Inflammatory macrophage treated with lipopolysaccharide for 1 hour (primary cell): ENCODE measurements around the gene CARMIL3.
"Not testable (repeated sequence)": the region's sequence is repeated elsewhere in the genome, so short reads cannot be mapped to it uniquely, and the experiment has no call there.

ENCODE experiments used
- DNase-seq, 2 donors: peaks; one replicate each; pipeline ENCODE4 v3.0.0-alpha.2; 2020 to 2022

CARMIL3 gene

DNA sequence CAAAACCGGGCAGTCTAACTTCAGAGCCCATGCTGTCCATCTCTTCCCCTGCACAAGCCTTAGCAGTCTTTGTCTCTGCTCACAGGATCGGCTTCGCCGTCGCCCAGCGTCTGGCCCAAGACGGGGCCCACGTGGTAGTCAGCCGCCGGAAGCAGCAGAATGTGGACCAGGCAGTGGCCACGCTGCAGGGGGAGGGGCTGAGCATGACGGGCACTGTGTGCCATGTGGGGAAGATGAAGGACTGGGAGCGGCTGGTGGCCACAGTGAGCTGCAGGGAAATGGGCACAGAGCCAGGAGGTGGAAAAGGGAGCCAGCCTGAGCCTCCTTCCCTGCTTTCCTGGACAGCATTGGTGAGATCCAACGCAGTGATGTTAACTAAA is 14.2 kb upstream of the CARMIL3 start:
- DNase-seq: no peak

DNA sequence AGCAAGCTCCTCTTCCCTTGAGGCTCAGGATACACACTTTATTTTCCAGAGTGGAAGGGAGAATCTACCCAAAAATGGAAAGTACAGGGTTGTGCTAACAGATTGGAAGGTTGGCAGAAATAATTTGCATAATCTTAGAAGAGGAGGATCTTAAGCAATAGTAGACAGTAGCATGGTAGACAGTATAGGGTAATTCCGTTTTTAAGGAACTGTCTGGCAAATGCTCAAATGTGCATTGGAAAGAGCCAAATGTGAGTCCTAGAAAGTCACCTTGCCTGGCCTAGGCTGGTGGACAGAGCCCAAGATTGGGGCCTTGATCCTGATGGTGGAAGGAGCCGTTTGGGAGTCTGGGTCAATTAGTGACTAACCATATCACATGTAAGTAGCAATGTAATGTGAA is 13.1 kb upstream of the CARMIL3 start:
- DNase-seq: peak; percentile 83 to 90

DNA sequence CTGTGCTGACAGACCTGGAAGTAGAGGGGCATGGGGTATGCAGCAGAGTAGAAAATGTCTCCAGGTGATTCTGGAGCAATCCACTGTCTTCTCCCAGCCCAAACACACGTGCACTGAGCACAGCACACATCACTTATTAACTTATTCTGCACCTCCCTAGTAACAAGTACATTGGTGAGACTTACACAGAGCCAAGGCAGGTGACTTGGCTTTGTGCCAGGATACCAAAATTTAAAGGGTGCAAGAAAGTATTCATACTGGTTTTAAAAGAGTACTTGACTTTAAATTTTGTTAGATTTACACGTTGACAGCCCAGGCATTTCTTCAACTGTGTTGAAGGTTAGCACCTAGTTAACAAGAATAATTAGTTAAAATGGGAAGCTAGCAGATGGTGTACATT is 11.1 kb upstream of the CARMIL3 start:
- DNase-seq: no peak

DNA sequence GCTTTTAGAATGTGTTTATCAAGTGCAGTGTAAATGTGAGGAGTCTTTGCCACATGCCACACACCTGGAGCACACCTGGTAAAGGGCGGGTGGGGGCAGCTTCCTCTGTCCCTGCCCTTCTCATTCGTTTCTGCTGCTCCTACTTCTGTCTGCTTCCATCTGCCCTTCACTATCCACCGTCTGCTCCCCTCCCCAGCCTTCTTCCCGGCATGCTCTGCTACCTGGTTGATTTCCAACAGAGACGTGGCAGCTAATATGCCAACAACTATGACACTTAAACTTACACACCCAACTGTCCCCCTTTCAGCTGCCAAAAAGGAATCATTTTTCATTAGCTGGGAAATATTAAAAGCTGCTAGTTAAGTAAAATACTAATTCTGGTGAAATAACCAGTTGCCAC is 9.1 kb upstream of the CARMIL3 start:
- no peak for DNase-seq

DNA sequence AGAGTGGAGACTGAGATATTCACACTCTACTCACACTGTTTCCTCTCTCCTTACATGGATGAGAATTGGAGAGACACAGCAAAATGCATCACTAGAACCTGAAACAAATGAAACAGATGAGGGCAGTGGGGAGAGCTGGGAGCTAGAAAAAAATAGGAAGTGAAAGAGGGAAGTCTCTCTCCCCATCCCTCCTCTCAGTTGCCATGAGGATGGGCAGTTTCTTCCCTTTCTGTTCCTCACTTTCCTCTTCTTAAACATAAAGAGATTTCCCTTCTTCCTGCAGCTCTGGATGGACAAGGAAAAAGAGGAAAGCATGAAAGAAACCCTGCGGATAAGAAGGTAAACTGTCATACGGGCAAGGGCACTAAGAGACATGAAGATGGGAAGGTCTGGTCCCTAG is 2.8 kb upstream of the CARMIL3 start:
- peak; percentile 34 to 41 for DNase-seq

DNA sequence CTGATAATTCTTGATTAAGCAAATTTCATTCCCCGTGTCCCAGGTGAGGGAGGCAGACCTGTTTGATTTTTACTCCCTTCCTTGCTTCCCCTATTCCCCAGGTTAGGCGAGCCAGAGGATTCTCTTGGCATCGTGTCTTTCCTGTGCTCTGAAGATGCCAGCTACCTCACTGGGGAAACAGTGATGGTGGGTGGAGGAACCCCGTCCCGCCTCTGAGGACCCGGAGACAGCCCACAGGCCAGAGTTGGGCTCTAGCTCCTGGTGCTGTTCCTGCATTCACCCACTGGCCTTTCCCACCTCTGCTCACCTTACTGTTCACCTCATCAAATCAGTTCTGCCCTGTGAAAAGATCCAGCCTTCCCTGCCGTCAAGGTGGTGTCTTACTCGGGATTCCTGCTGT is 1.1 kb upstream of the CARMIL3 start:
- not testable (repeated sequence) for DNase-seq

DNA sequence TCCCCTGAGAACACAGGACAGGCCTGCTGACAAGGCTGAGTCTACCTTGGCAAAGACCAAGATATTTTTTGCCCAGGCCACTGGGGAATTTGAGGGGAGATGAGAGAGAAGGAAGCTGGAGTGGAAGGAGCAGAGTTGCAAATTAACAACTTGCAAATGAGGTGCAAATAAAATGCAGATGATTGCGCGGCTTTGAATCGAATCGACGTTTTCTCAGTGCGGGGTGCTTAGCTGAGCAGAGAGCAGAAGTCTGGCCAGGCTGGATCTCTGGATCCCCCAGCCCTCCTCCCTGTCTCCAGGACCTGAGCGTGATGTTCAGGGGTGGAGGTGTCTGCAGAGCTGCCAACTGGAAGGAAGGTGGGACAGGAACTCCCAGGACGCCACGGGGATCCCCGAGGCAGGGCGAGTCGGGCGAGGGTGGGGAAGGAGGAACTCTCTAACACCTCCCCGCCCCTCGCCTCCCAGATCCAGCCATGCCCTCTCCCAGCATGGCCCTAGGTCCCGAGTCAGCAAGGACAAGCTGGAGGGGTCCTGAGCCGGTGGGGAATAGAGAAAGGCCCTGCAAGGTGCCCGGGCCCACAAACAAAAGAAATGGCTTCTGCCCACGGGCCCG is 527 bp upstream of the CARMIL3 start:
- DNase-seq: peak; percentile 37 to 59

DNA sequence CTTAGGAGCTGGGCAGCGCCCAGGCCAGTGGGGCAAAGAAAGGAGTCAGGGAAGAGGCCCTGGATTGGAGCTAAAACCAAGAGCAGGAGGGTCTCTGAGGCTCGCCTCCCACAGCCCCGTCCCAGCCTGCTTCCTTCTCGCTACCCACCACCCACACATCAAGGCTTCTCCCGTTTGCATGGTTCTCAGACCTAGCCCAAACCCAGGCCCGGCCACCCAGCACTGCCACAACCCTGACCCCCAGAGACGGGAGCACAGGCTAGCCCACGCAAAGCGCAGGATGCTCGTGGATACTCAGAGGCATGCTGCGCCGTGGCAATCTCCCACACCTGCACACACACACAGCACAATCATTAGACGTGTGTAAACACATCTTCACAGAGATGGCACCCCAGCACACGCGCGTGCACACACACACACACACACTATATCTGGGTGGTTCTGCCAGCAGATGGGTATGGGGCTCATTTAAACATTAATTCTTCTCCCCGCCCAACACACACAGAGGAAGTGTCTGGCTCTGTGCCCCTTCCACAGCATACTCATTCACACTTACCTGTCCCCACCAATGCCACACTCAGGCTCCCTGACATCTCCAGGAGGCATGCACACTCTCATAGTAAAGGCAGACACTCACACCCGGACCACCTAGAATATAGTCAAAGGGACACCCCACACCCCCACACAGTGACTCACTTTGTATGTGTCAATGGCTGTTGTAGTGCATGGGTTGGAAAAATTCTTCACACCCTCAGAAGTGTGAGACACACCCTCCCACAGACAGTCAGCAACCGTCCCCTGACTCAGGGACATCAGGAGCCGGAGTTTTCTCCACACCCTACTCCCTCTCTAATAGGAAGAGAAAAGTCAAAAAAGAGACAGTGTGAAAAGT is 1.1 kb downstream of the CARMIL3 start:
- peak; percentile 85 to 97 for DNase-seq

DNA sequence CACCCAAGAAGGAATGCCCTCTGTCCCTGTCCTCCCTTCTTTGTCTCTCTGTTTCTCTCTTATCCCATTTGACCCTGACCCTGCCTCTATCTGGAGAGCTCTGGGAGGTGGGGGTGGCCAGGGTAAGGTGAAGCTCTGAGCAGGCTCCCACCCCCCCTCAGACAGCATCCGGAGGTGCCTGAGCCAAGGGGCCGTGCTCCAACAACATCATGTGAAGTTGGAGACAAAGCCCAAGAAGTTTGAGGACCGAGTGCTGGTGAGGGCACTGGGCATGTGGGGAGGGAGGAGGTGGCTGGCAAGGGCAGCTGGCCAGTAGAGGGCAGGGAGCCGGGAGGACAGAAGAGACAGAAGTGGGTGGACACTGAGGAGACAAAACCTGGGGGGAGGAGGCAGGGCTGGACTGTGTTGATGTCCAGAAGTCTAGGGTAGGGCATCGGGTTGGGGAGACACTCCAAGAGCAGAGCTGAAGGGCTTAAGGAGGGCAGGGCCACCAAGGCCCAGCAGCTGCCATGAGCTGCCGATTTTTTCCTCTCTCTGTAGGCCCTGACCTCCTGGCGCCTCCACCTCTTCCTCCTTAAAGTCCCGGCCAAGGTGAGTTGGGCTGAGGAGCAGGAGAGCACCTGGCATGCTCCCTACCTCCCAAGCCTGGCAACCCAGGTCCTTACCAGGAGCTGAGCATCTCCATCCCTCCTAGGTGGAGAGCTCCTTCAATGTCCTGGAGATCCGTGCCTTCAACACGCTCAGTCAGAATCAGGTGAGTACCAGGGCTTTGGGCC is 1.9 kb downstream of the CARMIL3 start:
- DNase-seq: no peak

DNA sequence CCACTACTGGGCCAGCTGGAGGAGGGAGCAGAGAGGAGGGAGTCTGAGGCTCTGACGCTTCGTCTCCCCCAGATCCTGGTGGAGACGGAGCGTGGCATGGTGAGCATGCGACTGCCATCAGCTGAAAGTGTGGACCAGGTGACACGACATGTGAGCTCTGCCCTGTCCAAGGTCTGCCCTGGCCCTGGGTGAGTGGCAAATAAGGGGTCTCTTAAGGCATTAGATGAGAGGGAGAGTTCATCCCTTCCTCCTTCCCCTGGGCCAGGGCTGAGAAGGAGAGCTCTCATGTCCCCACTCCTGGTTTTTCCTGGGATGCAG is 2.5 kb downstream of the CARMIL3 start:
- no peak for DNase-seq

DNA sequence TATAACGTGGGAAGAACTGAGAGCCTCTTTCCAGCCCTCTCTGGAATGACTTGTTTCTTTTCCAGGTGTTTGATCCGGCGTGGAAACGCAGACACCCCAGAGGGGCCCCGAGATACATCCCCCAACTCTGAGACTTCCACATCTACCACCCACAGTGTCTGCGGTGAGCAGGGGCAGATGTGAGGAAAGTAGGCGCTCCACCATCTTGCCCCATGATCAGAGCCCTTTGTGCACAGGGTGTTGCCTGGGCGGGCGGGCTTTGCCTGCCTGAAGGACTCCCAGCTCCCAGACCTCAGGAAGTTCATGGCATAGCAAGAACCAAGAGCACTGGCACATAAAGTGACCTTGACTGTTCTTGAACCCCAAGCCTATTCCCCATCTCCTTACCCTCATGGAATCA is 2.8 kb downstream of the CARMIL3 start:
- DNase-seq: no peak

DNA sequence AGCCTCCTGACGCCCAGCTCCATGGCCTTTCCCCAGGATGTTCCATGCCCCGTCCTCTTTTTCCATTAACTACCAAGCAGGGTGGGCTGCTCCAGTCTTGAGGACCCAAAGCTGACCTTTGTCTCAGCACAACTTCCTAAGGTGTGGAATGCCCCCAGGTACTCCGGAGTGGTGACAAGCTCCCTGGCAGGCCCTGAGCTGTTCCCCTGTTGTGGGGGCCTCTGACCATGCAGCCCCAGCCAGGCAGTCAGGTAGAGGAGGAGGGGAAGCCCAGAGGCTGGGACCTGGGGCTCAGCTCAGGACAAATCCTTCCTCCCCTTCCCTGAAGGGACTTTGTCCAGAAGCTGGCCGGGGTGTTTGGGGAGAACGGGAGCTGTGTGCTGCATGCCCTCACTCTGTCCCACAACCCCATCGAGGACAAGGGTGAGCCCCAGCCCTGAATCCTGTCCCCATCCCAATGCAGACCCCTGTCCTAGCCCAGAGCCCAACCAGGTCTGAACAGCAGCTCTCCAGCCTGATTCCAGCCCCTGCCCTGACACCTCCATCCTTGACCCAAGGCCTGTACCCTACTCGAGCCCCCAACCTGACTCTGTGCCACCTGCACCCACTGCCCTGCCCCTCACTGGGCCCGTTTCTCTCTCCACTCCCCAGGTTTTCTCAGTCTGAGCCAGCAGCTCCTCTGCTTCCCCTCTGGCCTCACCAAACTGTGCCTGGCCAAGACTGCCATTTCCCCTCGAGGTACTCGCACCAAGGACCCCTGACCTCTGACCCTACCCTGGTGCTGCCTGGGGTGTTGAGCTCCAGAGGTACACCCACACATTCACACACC is 4.4 kb downstream of the CARMIL3 start:
- no peak for DNase-seq

DNA sequence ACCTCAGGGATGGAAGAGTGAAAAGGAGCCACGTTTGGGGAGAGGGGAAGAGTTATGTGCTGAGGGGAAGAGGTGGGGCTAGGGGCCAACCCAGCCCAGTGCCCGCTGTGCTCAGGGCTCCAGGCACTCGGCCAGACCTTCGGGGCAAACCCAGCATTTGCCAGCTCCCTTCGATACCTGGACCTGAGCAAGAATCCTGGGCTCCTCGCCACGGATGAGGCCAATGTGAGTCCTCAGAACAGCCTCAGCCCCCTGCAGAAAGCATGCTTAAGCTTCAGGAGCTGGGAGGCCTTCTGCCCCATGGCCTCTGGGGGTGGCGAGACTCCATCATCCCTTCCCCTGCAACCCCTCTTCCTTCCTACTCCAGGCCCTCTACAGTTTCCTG is 5.0 kb downstream of the CARMIL3 start:
- DNase-seq: no peak

DNA sequence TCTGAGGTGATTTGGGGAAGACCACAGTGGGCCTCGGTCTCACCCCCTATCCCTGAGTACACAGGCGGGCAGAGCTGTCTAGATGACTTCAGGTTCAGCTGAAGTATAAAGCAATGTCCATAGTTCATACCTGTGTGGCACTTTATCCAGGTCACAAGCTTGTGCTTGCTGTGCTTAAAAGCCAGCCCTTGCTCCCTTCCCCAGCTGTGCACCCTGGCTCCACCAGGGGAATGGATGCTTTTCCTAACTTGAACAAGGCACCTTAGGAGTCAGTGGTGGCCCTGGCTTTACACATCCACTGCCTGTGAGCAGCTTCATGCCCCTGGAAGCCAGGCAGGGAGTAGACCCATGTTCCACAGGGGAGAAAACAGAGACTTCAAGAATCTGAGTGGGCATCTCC is 5.5 kb downstream of the CARMIL3 start:
- DNase-seq: no peak

DNA sequence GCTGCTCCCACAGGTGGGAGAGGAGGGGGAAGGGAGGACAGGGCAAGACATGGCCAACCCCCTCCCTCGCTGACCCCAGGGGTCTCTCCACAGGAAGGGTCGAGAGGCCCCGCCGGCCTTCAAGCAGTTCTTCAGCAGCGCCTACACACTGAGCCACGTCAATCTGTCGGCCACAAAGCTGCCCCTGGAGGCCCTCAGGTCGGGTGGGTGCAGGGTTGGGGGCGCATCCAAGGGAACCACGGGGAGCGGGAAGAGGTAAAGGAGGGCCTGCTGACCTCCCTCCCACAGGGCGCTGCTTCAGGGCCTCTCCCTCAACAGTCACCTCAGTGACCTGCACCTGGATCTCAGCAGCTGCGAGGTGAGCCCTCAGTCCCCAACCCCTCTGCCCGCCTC is 6.1 kb downstream of the CARMIL3 start:
- DNase-seq: no peak

DNA sequence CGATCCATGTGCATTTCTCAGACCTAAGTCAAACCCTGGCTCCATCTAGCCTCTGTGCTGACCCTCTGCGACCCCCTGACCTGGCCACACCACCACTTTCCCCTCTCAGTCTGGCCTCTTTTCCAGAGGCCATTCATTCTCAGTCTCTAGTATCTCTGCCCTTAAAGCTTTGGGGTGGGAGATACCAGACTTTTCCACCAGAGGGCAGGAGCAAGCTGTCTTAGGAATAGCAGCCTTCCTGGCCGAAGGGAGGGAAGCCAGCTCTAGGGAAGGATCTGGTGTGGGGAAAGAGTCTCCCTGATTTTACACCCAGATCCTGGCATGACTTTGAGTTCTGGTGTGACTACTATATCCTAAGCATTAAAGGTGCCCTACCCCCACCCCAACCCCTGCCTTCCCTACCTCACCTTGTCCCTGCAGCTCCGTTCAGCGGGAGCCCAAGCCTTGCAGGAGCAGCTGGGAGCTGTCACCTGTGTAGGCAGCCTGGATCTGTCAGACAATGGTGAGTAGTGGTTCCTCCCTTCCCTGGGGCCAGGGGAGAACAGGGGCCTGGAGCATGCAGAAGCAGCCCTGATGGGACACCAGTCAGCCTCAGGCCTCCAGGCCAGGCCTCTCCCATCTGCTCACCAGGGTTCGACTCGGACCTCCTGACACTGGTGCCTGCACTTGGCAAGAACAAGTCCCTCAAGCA is 6.6 kb downstream of the CARMIL3 start:
- DNase-seq: peak in 1 of 2 donors; percentile 97

DNA sequence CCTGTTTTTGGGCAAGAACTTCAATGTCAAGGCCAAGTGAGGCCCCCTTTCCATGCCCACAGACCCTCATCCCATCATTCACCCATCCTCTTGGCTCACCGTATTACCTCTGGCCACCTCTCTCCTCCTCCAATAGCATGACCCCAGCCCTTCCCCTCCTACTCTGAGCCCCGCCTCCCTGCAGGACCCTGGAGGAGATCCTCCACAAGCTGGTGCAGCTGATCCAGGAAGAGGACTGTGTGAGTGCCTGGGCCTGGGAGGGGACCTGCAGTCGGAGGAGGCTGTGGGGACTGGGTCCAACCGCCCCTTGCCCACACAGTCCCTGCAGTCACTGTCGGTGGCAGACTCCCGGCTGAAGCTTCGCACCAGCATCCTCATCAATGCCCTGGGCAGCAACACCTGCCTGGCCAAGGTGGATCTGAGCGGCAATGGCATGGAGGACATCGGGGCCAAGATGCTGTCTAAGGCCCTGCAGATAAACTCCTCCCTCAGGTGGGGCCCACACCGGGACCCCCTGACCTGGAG is 7.2 kb downstream of the CARMIL3 start:
- DNase-seq: no peak

DNA sequence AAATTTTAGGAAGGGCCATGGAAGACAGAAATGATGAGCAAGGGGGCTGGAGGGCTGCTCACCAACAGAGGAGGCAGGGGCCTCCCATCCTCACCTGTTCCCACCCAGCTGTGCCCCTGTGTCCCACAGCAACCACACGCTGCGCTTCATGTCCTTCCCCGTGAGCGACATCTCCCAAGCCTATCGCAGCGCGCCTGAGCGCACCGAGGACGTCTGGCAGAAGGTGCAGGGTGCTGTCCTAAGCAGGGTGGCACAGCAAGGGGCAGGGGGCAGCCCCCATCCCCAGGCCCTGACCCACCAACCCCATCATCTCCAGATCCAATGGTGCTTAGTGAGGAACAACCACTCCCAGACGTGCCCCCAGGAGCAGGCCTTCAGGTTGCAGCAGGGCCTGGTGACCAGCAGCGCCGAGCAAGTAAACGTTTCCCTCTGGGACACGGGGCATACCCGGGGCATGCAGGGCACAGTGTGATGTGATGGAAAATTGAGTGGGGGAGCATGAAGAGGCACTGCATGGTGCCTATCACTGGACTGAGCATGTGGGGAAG is 8.1 kb downstream of the CARMIL3 start:
- no peak for DNase-seq

DNA sequence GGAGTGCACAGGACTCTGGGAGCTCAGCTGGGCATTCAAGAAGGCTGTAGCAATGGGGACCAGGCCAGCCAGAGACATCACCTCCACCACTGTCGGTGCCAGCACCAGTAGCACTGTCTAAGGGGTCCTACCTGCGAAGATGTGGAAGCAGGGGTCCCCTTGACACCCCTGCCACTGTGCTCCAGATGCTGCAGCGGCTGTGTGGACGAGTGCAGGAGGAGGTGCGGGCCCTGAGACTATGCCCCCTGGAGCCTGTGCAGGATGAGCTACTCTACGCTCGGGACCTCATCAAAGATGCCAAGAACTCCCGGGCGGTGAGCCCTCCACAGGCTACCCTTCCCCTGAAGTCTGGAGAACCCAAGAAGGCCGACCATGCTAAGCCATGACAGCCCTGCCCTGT is 8.6 kb downstream of the CARMIL3 start:
- DNase-seq: no peak

DNA sequence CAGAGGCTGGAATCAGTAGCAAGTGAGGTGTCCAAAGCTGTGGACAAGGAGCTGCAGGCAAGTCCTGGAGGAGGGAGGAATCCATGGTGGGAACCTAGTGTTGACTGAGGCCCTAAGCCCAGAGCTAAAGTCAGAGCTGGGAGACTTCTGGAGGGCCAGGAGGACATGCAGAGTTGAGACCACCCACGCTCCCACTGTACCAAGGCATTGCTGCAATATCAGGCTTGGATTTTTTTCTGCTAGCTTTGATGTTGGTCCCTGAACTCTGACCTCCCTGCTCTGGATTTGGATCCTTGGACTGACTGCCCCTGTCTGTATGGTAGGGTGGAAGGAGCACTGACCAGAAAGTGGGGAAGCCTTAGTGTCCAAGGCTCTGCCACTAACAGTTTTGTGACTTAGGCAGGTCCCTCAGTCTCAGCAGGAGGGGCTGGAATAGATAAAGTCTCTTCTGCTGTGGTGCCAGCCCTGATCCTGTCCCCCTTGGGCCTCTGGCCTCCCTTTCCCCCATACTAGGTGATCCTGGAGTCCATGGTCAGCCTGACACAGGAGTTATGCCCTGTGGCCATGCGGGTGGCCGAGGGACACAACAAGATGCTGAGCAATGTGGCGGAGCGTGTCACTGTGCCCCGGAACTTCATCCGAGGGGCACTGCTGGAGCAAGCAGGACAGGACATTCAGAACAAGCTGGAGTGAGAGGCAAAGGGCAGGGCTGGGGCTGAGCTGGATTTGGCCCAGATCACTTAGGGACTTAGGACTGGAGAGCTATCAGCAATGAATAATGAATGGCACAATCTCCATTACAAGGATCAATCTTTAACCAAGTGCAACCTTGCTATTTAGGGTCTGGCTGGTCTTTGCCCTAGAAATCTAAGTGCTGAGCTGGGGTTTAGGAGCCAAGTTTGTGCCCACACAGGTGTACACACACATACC is 9.4 kb downstream of the CARMIL3 start:
- DNase-seq: no peak
